Glutamatergic neuron (in vitro differentiated cells): ENCODE results near the gene MATCAP1. TPM values are rescaled to one million over a fixed set of nuclear protein-coding genes. Genes with fewer than 3 reads are reported as not detected.

ENCODE experiments used
- DNase-seq: peaks from one replicate; pipeline ENCODE4 v3.0.0; 2022
- H3K27ac Mint-ChIP-seq: one replicate; pipeline ENCODE4 v1.8.0; 2020; ENCODE audit warnings: mild to moderate bottlenecking, mixed read lengths, inconsistent platforms; ENCODE audit not compliant: unreplicated experiment
- H3K27me3 Mint-ChIP-seq: one replicate; pipeline ENCODE4 v1.8.0; 2020; ENCODE audit warnings: mild to moderate bottlenecking, moderate library complexity, mixed read lengths, inconsistent platforms; ENCODE audit not compliant: unreplicated experiment
- H3K36me3 Mint-ChIP-seq: one replicate; pipeline ENCODE4 v1.8.0; 2020; ENCODE audit warnings: mild to moderate bottlenecking, mixed read lengths, inconsistent platforms; ENCODE audit not compliant: unreplicated experiment
- H3K4me1 Mint-ChIP-seq: one replicate; pipeline ENCODE4 v1.8.0; 2020; ENCODE audit warnings: mild to moderate bottlenecking, low read depth, mixed read lengths, inconsistent platforms; ENCODE audit not compliant: unreplicated experiment
- H3K4me3 Mint-ChIP-seq: one replicate; pipeline ENCODE4 v1.8.0; 2020; ENCODE audit warnings: mild to moderate bottlenecking, mixed read lengths, inconsistent platforms; ENCODE audit not compliant: unreplicated experiment
- H3K9me3 Mint-ChIP-seq: one replicate; pipeline ENCODE4 v1.8.0; 2020; ENCODE audit warnings: mild to moderate bottlenecking, moderate library complexity, mixed read lengths, inconsistent platforms; ENCODE audit not compliant: unreplicated experiment
- CTCF ChIP-seq: fragments of 200-600 bp; sonication (generic); IDR thresholded peaks from one replicate; pipeline ENCODE4 v1.5.0; 2021; ENCODE audit not compliant: partially characterized antibody, unreplicated experiment
- total RNA-seq: library from RNA; stranded (reverse); fragmentation: NEBNext Ultra II Directional; extraction: Animal tissue kit (Norgen Biotek cat#: 25700); gene quantifications from one replicate; pipeline ENCODE4 v1.2.1, GENCODE V29; 2021; ENCODE audit not compliant: unreplicated experiment

MATCAP1 gene
- total RNA-seq, 1 donor from 2014 or later = 197 TPM

GRCh38 chr16:67174706-67175231 is 9.0 kb downstream of the MATCAP1 start:
- DNase-seq = no peak
- TF ChIP-seq CTCF = no peak
- Mint-ChIP-seq H3K27me3 (peaks cover 35% of the 10 kb centered on the region), H3K9me3 (peaks cover 14% of the 10 kb centered on the region), H3K4me3 (no peak overlapping the region), H3K27ac (no peak overlapping the region), H3K36me3 (peaks cover 5% of the 10 kb centered on the region), H3K4me1 (peaks cover 17% of the 10 kb centered on the region)

- no peak for TF ChIP-seq CTCF
- peaks cover 35% of the 10 kb centered on the region for H3K27me3 Mint-ChIP-seq
These were observed 9.7 kb downstream of the MATCAP1 start for GRCh38 chr16:67173808-67174705.

GRCh38 chr16:67173323-67173722 is 10.4 kb downstream of the MATCAP1 start:
- no peak for TF ChIP-seq CTCF
- no peak for DNase-seq
- H3K4me1 Mint-ChIP-seq = peaks cover 12% of the 10 kb centered on the region
- H3K9me3 Mint-ChIP-seq = peaks cover 17% of the 10 kb centered on the region
- peak overlapping the region; percentile 89 for H3K27ac Mint-ChIP-seq
- H3K27me3 Mint-ChIP-seq = peaks cover 30% of the 10 kb centered on the region
- H3K36me3 Mint-ChIP-seq = peaks cover 7% of the 10 kb centered on the region
- peak overlapping the region; percentile 95 for H3K4me3 Mint-ChIP-seq

More at GRCh38 chr16:67173808-67174705, 9.7 kb downstream of the MATCAP1 start:
- Mint-ChIP-seq H3K4me1 (peaks cover 18% of the 10 kb centered on the region), H3K27ac (peak overlapping the region; percentile 89), H3K36me3 (peaks cover 5% of the 10 kb centered on the region), H3K4me3 (peak overlapping the region; percentile 95), H3K9me3 (peaks cover 16% of the 10 kb centered on the region)
- DNase-seq = peak; percentile 86

GRCh38 chr16:67170949-67171649 is 12.7 kb downstream of the MATCAP1 start:
- Mint-ChIP-seq H3K4me1 (peaks cover 11% of the 10 kb centered on the region), H3K4me3 (peak overlapping the region; percentile 78), H3K36me3 (peaks cover 5% of the 10 kb centered on the region), H3K27me3 (peaks cover 32% of the 10 kb centered on the region), H3K9me3 (peaks cover 9% of the 10 kb centered on the region), H3K27ac (peak overlapping the region; percentile 2)
- DNase-seq = no peak
- no peak for TF ChIP-seq CTCF
